NCI-H510A (cell line): ENCODE data around the gene TMPRSS11F.
A peak's percentile ranks its signal among the peaks of the same experiment; 100 is the strongest.
"Not testable (repeated sequence)": the region's sequence is repeated elsewhere in the genome, so short reads cannot be mapped to it uniquely, and the experiment has no call there.

Source experiments
- DNase-seq: peaks from one replicate; lab custom pipeline; 2025; lab: John Stamatoyannopoulos, UW

Gene TMPRSS11F

GRCh38 chr4:68129793-68130192, at the start of gene TMPRSS11F:
TSS of gene TMPRSS11F (minus strand) at chr4:68129869. CDS start at chr4:68129820, 49 bp downstream.
- peak; percentile 60 for DNase-seq

GRCh38 chr4:68176904-68177303, 47.2 kb upstream of the TMPRSS11F start:
- no peak for DNase-seq

GRCh38 chr4:68176500-68176899, 46.8 kb upstream of the TMPRSS11F start:
- DNase-seq = no peak

GRCh38 chr4:68175562-68176155, 46.0 kb upstream of the TMPRSS11F start:
- DNase-seq = peak; percentile 11

- DNase-seq = not testable (repeated sequence)
Observed at GRCh38 chr4:68174389-68174788, 44.7 kb upstream of the TMPRSS11F start.

GRCh38 chr4:68172147-68172546, 42.5 kb upstream of the TMPRSS11F start:
- not testable (repeated sequence) for DNase-seq

- no peak for DNase-seq
Observed at GRCh38 chr4:68167706-68168105, 38.0 kb upstream of the TMPRSS11F start.

- DNase-seq = no peak
Observed at GRCh38 chr4:68167166-68167565, 37.5 kb upstream of the TMPRSS11F start.

GRCh38 chr4:68163754-68164153, 34.1 kb upstream of the TMPRSS11F start:
- DNase-seq = no peak

GRCh38 chr4:68162196-68162595, 32.5 kb upstream of the TMPRSS11F start:
- DNase-seq = no peak

GRCh38 chr4:68152411-68152810, 22.7 kb upstream of the TMPRSS11F start:
- no peak for DNase-seq

GRCh38 chr4:68148800-68149685, 19.4 kb upstream of the TMPRSS11F start:
- no peak for DNase-seq

GRCh38 chr4:68147079-68147478, 17.4 kb upstream of the TMPRSS11F start:
- no peak for DNase-seq

- DNase-seq = no peak
Observed at GRCh38 chr4:68145261-68145660, 15.6 kb upstream of the TMPRSS11F start.

GRCh38 chr4:68141852-68142251, 12.2 kb upstream of the TMPRSS11F start:
- no peak for DNase-seq

- no peak for DNase-seq
Observed at GRCh38 chr4:68132342-68132741, 2.7 kb upstream of the TMPRSS11F start.

GRCh38 chr4:68124262-68124661, 5.4 kb downstream of the TMPRSS11F start:
- no peak for DNase-seq

GRCh38 chr4:68123525-68123924, 6.1 kb downstream of the TMPRSS11F start:
- no peak for DNase-seq

- DNase-seq = no peak
Observed at GRCh38 chr4:68119921-68120320, 9.7 kb downstream of the TMPRSS11F start.

- DNase-seq = no peak
Observed at GRCh38 chr4:68110441-68110840, 19.2 kb downstream of the TMPRSS11F start.

- DNase-seq = no peak
Observed at GRCh38 chr4:68109868-68110267, 19.8 kb downstream of the TMPRSS11F start.

- DNase-seq = no peak
Observed at GRCh38 chr4:68082758-68083157, 46.9 kb downstream of the TMPRSS11F start.

GRCh38 chr4:68079928-68080327, 49.7 kb downstream of the TMPRSS11F start:
- no peak for DNase-seq
